Spleen (tissue), 11 donors: ENCODE results near the gene PARD6G. TPM values are rescaled to one million over a fixed set of nuclear protein-coding genes. Genes with fewer than 3 reads are reported as not detected.

ENCODE experiments used
- DNase-seq: peaks from one replicate; pipeline ENCODE4 v3.0.0-alpha.2; 2020
- H3K27ac ChIP-seq, 8 donors: fragments of 200-600 bp; sonication (generic) in 7 of 8; 1 replicate in 4 of 8; 2 replicates in 4 of 8; pipeline versions ENCODE4 v1.5.0 to v1.8.0; 2016 to 2021; ENCODE audit warnings: inconsistent platforms in 4 of 8, mild to moderate bottlenecking in 4 of 8, moderate library complexity in 1 of 8
- H3K27me3 ChIP-seq, 7 donors: fragments of 200-600 bp; sonication (generic) in 6 of 7; replicated peaks in 1 of 7; 1 replicate in 4 of 7; 2 replicates in 3 of 7; pipeline versions ENCODE4 v1.5.0 to v1.8.0; 2016 to 2021; ENCODE audit warnings: inconsistent platforms in 3 of 7, mild to moderate bottlenecking in 1 of 7
- H3K36me3 ChIP-seq, 6 donors: fragments of 200-600 bp; sonication (generic) in 5 of 6; 1 replicate in 4 of 6; 2 replicates in 2 of 6; pipeline versions ENCODE4 v1.5.0 to v1.8.0; 2016 to 2021; ENCODE audit warnings: inconsistent platforms in 2 of 6
- H3K4me1 ChIP-seq, 6 donors: fragments of 200-600 bp; sonication (generic) in 5 of 6; 1 replicate in 3 of 6; 2 replicates in 3 of 6; pipeline versions ENCODE4 v1.5.0 to v1.8.0; 2016 to 2021; ENCODE audit warnings: inconsistent platforms in 3 of 6
- H3K4me3 ChIP-seq, 8 donors: fragments of 200-600 bp; sonication (generic) in 7 of 8; 1 replicate in 4 of 8; 2 replicates in 4 of 8; pipeline versions ENCODE4 v1.5.0 to v1.8.0; 2016 to 2021; ENCODE audit warnings: inconsistent platforms in 4 of 8, mild to moderate bottlenecking in 4 of 8, moderate library complexity in 2 of 8
- H3K9me3 ChIP-seq, 8 donors: fragments of 200-600 bp; sonication (generic) in 7 of 8; 1 replicate in 4 of 8; 2 replicates in 4 of 8; pipeline versions ENCODE4 v1.5.0 to v1.8.0; 2016 to 2021; ENCODE audit warnings: inconsistent platforms in 4 of 8
- CTCF ChIP-seq, 11 experiments: fragments of 200-600 bp in 7 of 11; fragments of 450-650 bp in 4 of 11; sonication (generic) in 4 of 11; IDR thresholded peaks in 8 of 11; conservative IDR thresholded peaks in 3 of 11; 1 replicate in 7 of 11; 2 replicates in 4 of 11; pipeline versions ENCODE4 v1.4.0 to v1.8.0; 2016 to 2021; ENCODE audit warnings: antibody characterized with exemption in 11 of 11, inconsistent platforms in 4 of 11, mild to moderate bottlenecking in 1 of 11
- POLR2A ChIP-seq, 3 donors: fragments of 450-650 bp; IDR thresholded peaks; one replicate each; pipeline ENCODE4 v1.5.1; 2017; ENCODE audit warnings: antibody characterized with exemption in 3 of 3, mild to moderate bottlenecking in 1 of 3
- POLR2AphosphoS5 ChIP-seq, 3 donors: sonication (generic); formaldehyde crosslinking; IDR thresholded peaks; one replicate each; pipeline ENCODE4 v1.5.1; 2017; ENCODE audit warnings: antibody characterized with exemption in 3 of 3
- WGBS, 5 donors: extraction: QIAGEN DNeasy Blood & Tissue Kit in 3 of 5; methylation state at CpG; one replicate each; pipeline versions ENCODE4 v1.1.5 to v1.1.7; 2013 to 2018; 5-methylcytosine and 5-hydroxymethylcytosine counted together
- intact Hi-C: fragments of 100-400 bp; cut with DNase I; formaldehyde crosslinking; loops from one replicate; pipeline ENCODE4 v1.15.0; 2023; ENCODE audit warnings: low total_unique reads
- polyA plus RNA-seq, 3 donors: library from polyadenylated mRNA; stranded (reverse); fragments of 200-250 nt; gene quantifications; one replicate each; pipeline ENCODE4 v1.2.1, GENCODE V29; 2013
- total RNA-seq, 7 donors: library from RNA; depleted of rRNA in 3 of 7; stranded (reverse); fragments of >200 nt in 3 of 7; fragmentation: NEBNext Ultra II Directional in 4 of 7; extraction: Animal tissue kit (Norgen Biotek cat#: 25700) in 4 of 7; gene quantifications; one replicate each; pipeline versions ENCODE4 v1.1.0 to v1.2.1, GENCODE V29; 2016 to 2021
- donor health status: healthy with polysubstance abuse.
- donor health status: DM: no; HTN: no; CAD: no; lungs with moderate emphysema.
- donor health status: DM: no; HTN: no; CAD: no.
- donor health status: Bipolar disorder and iron deficiency.
- donor health status: healthy.
- donor health status: DM: no; HTN: no; CAD: no.
- donor health status: DM: yes; HTN: yes; CAD: no.

The PARD6G gene
- total and polyA plus RNA-seq, 10 donors, result 0.30 to 6.8 (median 2.4) TPM

GRCh38 chr18:80204142-80204541, 43.2 kb downstream of the PARD6G start:
- intact Hi-C loops, result no loop called here

GRCh38 chr18:80203249-80203648, 44.1 kb downstream of the PARD6G start:
- H3K36me3 ChIP-seq, result no peaks in the 10 kb centered on the region
- intact Hi-C loops, result no loop called here
- no peak for TF ChIP-seq POLR2A (IDR thresholded peaks at IDR 0.05)
- TF ChIP-seq CTCF (IDR thresholded peaks at IDR 0.05 in 8 of 11, conservative IDR thresholded peaks at IDR 0.05 in 3 of 11), result no peak
- TF ChIP-seq POLR2AphosphoS5 (IDR thresholded peaks at IDR 0.05), result no peak
- peaks cover 0 to 20% (median 0%) of the 10 kb centered on the region in 7 donors for H3K27me3 ChIP-seq
- 74 to 85% (median 81%) methylated on average over 6 of the region's 6 CpGs for WGBS, 5 donors
- H3K4me3 ChIP-seq, result no peak overlapping the region
- peaks cover 0 to 6% (median 0%) of the 10 kb centered on the region in 6 donors for H3K4me1 ChIP-seq
- no peaks in the 10 kb centered on the region for H3K9me3 ChIP-seq
- H3K27ac ChIP-seq, result no peak overlapping the region
- DNase-seq, result no peak

More at GRCh38 chr18:80204142-80204541, 43.2 kb downstream of the PARD6G start:
- no peaks in the 10 kb centered on the region for H3K9me3 ChIP-seq
- no peaks in the 10 kb centered on the region for H3K36me3 ChIP-seq
- peaks cover 0 to 6% (median 0%) of the 10 kb centered on the region in 6 donors for H3K4me1 ChIP-seq
- no peak for DNase-seq
- no peak overlapping the region for H3K4me3 ChIP-seq
- WGBS, 5 donors, result 83 to 95% (median 91%) methylated on average over 2 of the region's 2 CpGs
- no peak for TF ChIP-seq POLR2A (IDR thresholded peaks at IDR 0.05)
- no peak for TF ChIP-seq POLR2AphosphoS5 (IDR thresholded peaks at IDR 0.05)
- TF ChIP-seq CTCF (IDR thresholded peaks at IDR 0.05 in 8 of 11, conservative IDR thresholded peaks at IDR 0.05 in 3 of 11), result no peak
- peaks cover 0 to 27% (median 0%) of the 10 kb centered on the region in 7 donors for H3K27me3 ChIP-seq
- H3K27ac ChIP-seq, result no peak overlapping the region

- Histone ChIP-seq H3K4me1 (peaks cover 0 to 6% (median 0%) of the 10 kb centered on the region in 6 donors), H3K36me3 (no peaks in the 10 kb centered on the region), H3K27me3 (peaks cover 0 to 20% (median 0%) of the 10 kb centered on the region in 7 donors), H3K4me3 (no peak overlapping the region), H3K9me3 (no peaks in the 10 kb centered on the region), H3K27ac (no peak overlapping the region)
- TF ChIP-seq CTCF (IDR thresholded peaks at IDR 0.05 in 8 of 11, conservative IDR thresholded peaks at IDR 0.05 in 3 of 11), result no peak
- TF ChIP-seq POLR2A (IDR thresholded peaks at IDR 0.05), result no peak
- no peak for TF ChIP-seq POLR2AphosphoS5 (IDR thresholded peaks at IDR 0.05)
- intact Hi-C loops, result no loop called here
- no peak for DNase-seq
- 68 to 79% (median 73%) methylated on average over 12 of the region's 12 CpGs for WGBS, 5 donors
Measured at GRCh38 chr18:80202264-80202998, 44.9 kb downstream of the PARD6G start.

- intact Hi-C loops, result no loop called here
- TF ChIP-seq CTCF (IDR thresholded peaks at IDR 0.05 in 8 of 11, conservative IDR thresholded peaks at IDR 0.05 in 3 of 11) (no peak), POLR2AphosphoS5 (IDR thresholded peaks at IDR 0.05) (no peak), POLR2A (IDR thresholded peaks at IDR 0.05) (no peak)
- Histone ChIP-seq H3K4me1 (peaks cover 0 to 6% (median 0%) of the 10 kb centered on the region in 6 donors), H3K27ac (no peak overlapping the region), H3K27me3 (peaks cover 0 to 20% (median 0%) of the 10 kb centered on the region in 7 donors), H3K9me3 (no peaks in the 10 kb centered on the region), H3K36me3 (no peaks in the 10 kb centered on the region), H3K4me3 (no peak overlapping the region)
- 73 to 81% (median 79%) methylated on average over 9 of the region's 9 CpGs for WGBS, 5 donors
- no peak for DNase-seq
Measured at GRCh38 chr18:80201739-80202138, 45.6 kb downstream of the PARD6G start.
